ENCODE measurements around the gene CCND2.

The CCND2 gene
- 355 to 397 (median 393) reads per million in 3 donors for total RNA-seq

DNA sequence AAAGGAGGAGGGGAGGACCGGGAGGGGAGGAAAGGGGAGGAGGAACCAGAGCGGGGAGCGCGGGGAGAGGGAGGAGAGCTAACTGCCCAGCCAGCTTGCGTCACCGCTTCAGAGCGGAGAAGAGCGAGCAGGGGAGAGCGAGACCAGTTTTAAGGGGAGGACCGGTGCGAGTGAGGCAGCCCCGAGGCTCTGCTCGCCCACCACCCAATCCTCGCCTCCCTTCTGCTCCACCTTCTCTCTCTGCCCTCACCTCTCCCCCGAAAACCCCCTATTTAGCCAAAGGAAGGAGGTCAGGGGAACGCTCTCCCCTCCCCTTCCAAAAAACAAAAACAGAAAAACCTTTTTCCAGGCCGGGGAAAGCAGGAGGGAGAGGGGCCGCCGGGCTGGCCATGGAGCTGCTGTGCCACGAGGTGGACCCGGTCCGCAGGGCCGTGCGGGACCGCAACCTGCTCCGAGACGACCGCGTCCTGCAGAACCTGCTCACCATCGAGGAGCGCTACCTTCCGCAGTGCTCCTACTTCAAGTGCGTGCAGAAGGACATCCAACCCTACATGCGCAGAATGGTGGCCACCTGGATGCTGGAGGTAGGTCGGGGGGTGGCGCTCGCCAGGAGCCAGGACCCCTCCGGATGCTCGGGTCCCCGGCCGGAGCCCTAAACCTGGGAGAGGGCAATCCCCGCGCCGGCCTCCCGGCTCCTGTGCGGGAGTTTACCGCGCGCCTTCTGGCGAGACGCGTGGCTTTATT is at the start of gene CCND2:
Gene CCND2 (plus strand): TSS at position 111 of the 744 bp plus-strand sequence. CDS start 279 bp downstream, at position 390.
- peaks cover 19% of the 10 kb centered on the region for H3K36me3 ChIP-seq (ENCODE audit: control insufficient read depth, insufficient read depth, low read length)
- H3K4me3 ChIP-seq (ENCODE audit: insufficient read depth, low read depth, low read length, poor library complexity, severe bottlenecking), result peak within 1 kb of the TSS; percentile 87
- peak; percentile 56 to 73 (median 61) for DNase-seq
- H3K27ac ChIP-seq (ENCODE audit: insufficient read depth, low read length, poor library complexity, severe bottlenecking), result peak within 1 kb of the TSS; percentile 97
- no peaks in the 10 kb centered on the region for H3K9me3 ChIP-seq (ENCODE audit: control insufficient read depth, low read length)
- peaks cover 49% of the 10 kb centered on the region for H3K4me1 ChIP-seq (ENCODE audit: control insufficient read depth, insufficient read depth, low read length, poor library complexity, severe bottlenecking)
- no peaks in the 10 kb centered on the region for H3K27me3 ChIP-seq (replicated peaks; ENCODE audit: control insufficient read depth, insufficient read depth, low read length, poor library complexity, severe bottlenecking)

DNA sequence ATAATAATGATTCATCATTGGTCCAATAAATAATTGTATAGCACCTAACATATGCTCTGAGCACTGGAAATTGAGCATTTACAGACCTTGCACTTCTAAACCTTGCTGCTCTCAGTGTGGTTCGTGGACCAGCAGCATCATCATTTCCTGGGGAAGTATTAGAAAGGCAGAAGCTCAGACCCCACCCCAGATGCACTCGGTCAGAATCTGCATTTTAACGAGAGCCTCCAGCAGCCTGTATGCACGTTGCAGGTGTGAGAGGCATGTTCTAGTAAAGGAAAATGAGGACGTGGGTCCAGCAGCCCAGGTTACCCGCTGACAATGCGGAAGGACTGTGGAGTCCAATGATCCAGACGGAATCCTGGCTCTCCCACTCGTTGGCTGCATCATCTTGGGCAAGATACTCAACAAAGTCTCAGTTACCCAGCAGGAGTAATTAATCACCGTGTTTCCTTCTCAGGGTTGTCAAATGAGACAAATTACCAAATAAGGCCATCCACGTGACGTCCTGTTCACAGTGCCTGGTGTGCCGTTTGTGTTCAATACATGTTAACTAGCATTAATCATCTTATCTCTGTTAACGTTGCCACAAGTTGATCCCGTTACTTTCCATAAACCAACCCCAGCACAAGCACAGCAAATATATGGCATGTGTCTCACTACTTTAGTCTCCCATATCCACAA is 49.2 kb upstream of the CCND2 start:
- Histone ChIP-seq H3K27me3 (replicated peaks; ENCODE audit: control insufficient read depth, insufficient read depth, low read length, poor library complexity, severe bottlenecking) (no peaks in the 10 kb centered on the region), H3K36me3 (ENCODE audit: control insufficient read depth, insufficient read depth, low read length) (no peaks in the 10 kb centered on the region), H3K27ac (ENCODE audit: insufficient read depth, low read length, poor library complexity, severe bottlenecking) (no peak overlapping the region), H3K4me1 (ENCODE audit: control insufficient read depth, insufficient read depth, low read length, poor library complexity, severe bottlenecking) (no peaks in the 10 kb centered on the region), H3K9me3 (ENCODE audit: control insufficient read depth, low read length) (no peaks in the 10 kb centered on the region), H3K4me3 (ENCODE audit: insufficient read depth, low read depth, low read length, poor library complexity, severe bottlenecking) (no peak overlapping the region)
- no peak for DNase-seq

DNA sequence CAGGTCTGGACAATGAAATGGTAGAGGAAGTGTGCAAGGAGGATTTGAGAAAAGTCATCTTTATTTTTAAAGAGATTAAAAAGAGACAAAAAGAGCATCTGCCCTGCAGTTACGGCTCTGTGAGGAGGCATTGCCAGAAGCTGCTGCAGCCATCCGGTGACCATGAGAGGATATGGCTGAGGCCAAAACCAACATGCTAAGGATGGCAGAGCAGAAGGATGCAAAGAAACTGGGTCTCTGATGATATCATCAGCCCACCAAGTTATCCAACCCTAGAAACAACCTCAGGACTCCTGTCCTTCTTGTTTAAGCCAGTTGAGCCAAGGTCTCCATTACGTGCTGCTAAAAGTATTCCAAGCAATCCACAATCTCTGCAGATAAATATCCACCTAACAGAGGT is 48.0 kb upstream of the CCND2 start:
- H3K4me3 ChIP-seq (ENCODE audit: insufficient read depth, low read depth, low read length, poor library complexity, severe bottlenecking), result no peak overlapping the region
- no peak for DNase-seq
- no peaks in the 10 kb centered on the region for H3K36me3 ChIP-seq (ENCODE audit: control insufficient read depth, insufficient read depth, low read length)
- no peaks in the 10 kb centered on the region for H3K27me3 ChIP-seq (replicated peaks; ENCODE audit: control insufficient read depth, insufficient read depth, low read length, poor library complexity, severe bottlenecking)
- no peaks in the 10 kb centered on the region for H3K9me3 ChIP-seq (ENCODE audit: control insufficient read depth, low read length)
- H3K27ac ChIP-seq (ENCODE audit: insufficient read depth, low read length, poor library complexity, severe bottlenecking), result no peak overlapping the region
- H3K4me1 ChIP-seq (ENCODE audit: control insufficient read depth, insufficient read depth, low read length, poor library complexity, severe bottlenecking), result no peaks in the 10 kb centered on the region

DNA sequence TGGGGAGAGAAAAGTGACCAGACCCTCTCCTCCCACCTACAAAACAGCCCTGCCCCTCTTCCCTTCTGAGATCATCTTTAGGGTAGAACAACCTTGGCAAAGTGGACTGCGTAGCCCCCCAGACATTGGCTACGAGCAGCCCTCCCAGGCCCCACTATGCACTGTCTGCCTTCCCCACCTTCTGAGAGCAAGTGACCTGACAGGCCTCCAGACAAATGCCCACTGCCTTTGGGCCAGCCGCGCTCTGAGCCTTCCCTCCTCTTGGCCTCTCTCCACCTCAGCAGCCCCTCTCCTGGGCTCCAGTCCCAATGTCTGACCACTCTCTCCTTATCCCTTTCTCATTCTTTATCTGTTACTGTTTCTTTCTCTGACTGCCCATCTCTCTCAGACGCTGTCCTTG is 46.5 kb upstream of the CCND2 start:
- Histone ChIP-seq H3K4me1 (ENCODE audit: control insufficient read depth, insufficient read depth, low read length, poor library complexity, severe bottlenecking) (no peaks in the 10 kb centered on the region), H3K27ac (ENCODE audit: insufficient read depth, low read length, poor library complexity, severe bottlenecking) (no peak overlapping the region), H3K27me3 (replicated peaks; ENCODE audit: control insufficient read depth, insufficient read depth, low read length, poor library complexity, severe bottlenecking) (no peaks in the 10 kb centered on the region), H3K36me3 (ENCODE audit: control insufficient read depth, insufficient read depth, low read length) (no peaks in the 10 kb centered on the region), H3K4me3 (ENCODE audit: insufficient read depth, low read depth, low read length, poor library complexity, severe bottlenecking) (no peak overlapping the region), H3K9me3 (ENCODE audit: control insufficient read depth, low read length) (no peaks in the 10 kb centered on the region)
- DNase-seq, result no peak

DNA sequence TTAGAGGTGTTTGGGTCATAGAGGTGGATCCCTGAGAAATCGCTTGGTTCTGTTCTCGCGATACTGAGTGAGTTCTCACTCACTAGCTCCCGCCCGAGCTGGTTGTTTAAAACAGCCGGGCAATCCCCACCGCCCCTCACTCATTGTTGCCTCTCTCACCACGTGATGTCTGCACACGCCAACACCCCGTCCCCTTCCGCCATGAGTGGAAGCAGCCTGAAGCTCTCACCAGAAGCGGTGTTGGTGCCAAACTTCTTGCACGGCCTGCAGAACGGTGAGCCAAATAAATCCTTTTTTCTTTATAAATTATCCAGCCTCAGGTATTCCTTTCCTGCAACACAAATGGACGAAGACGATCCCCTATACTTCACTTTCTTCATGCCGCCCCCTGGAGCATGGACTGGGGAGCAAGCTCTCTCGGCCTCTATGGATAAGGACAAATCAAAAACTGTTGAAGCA is 45.4 kb upstream of the CCND2 start:
- H3K27me3 ChIP-seq (replicated peaks; ENCODE audit: control insufficient read depth, insufficient read depth, low read length, poor library complexity, severe bottlenecking), result no peaks in the 10 kb centered on the region
- no peaks in the 10 kb centered on the region for H3K4me1 ChIP-seq (ENCODE audit: control insufficient read depth, insufficient read depth, low read length, poor library complexity, severe bottlenecking)
- DNase-seq, result no peak
- no peak overlapping the region for H3K27ac ChIP-seq (ENCODE audit: insufficient read depth, low read length, poor library complexity, severe bottlenecking)
- H3K4me3 ChIP-seq (ENCODE audit: insufficient read depth, low read depth, low read length, poor library complexity, severe bottlenecking), result no peak overlapping the region
- H3K9me3 ChIP-seq (ENCODE audit: control insufficient read depth, low read length), result no peaks in the 10 kb centered on the region
- no peaks in the 10 kb centered on the region for H3K36me3 ChIP-seq (ENCODE audit: control insufficient read depth, insufficient read depth, low read length)

DNA sequence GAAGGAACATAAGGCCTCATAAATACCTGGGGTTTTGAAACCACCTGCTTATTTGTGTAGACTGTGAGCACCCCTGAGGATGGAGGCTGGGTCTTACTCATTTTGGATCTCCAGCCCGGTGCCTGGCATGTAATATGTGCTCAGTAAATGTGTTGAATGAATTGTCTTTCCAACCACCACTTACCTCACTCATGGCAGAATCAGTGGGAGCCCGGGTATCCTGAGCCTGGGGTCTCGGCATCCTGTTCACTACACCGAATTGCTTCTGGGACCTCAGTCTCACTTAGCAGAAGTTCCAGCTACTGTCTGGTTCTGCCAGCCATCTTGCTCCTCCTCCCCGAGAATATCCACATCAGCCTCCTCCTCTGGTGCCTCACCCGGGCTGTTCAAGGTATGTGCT is 43.0 kb upstream of the CCND2 start:
- H3K9me3 ChIP-seq (ENCODE audit: control insufficient read depth, low read length), result no peaks in the 10 kb centered on the region
- H3K4me1 ChIP-seq (ENCODE audit: control insufficient read depth, insufficient read depth, low read length, poor library complexity, severe bottlenecking), result no peaks in the 10 kb centered on the region
- no peak for DNase-seq
- no peak overlapping the region for H3K27ac ChIP-seq (ENCODE audit: insufficient read depth, low read length, poor library complexity, severe bottlenecking)
- H3K27me3 ChIP-seq (replicated peaks; ENCODE audit: control insufficient read depth, insufficient read depth, low read length, poor library complexity, severe bottlenecking), result no peaks in the 10 kb centered on the region
- no peak overlapping the region for H3K4me3 ChIP-seq (ENCODE audit: insufficient read depth, low read depth, low read length, poor library complexity, severe bottlenecking)
- H3K36me3 ChIP-seq (ENCODE audit: control insufficient read depth, insufficient read depth, low read length), result no peaks in the 10 kb centered on the region

DNA sequence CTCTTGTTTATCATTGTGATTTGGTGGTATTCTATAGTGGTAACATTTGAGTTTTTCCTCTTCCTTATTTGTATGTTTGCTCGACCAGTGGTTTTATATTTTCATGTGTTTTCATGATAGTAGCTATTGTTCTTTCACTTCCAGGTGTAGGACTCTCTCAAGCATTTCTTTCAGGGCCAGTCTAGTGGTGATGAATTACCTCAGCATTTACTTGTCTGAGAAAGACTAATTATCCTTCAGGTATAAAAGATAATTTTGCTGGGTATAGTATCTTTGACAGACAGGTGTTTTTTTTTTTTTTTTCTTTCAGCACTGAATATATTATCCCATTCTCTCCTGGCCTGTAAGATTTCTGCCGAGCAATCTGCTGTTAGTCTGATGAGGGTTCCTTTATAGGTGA is 35.0 kb upstream of the CCND2 start:
- H3K4me1 ChIP-seq (ENCODE audit: control insufficient read depth, insufficient read depth, low read length, poor library complexity, severe bottlenecking), result no peaks in the 10 kb centered on the region
- H3K9me3 ChIP-seq (ENCODE audit: control insufficient read depth, low read length), result no peaks in the 10 kb centered on the region
- no peak for DNase-seq
- H3K27me3 ChIP-seq (replicated peaks; ENCODE audit: control insufficient read depth, insufficient read depth, low read length, poor library complexity, severe bottlenecking), result no peaks in the 10 kb centered on the region
- H3K4me3 ChIP-seq (ENCODE audit: insufficient read depth, low read depth, low read length, poor library complexity, severe bottlenecking), result no peak overlapping the region
- no peak overlapping the region for H3K27ac ChIP-seq (ENCODE audit: insufficient read depth, low read length, poor library complexity, severe bottlenecking)
- no peaks in the 10 kb centered on the region for H3K36me3 ChIP-seq (ENCODE audit: control insufficient read depth, insufficient read depth, low read length)

DNA sequence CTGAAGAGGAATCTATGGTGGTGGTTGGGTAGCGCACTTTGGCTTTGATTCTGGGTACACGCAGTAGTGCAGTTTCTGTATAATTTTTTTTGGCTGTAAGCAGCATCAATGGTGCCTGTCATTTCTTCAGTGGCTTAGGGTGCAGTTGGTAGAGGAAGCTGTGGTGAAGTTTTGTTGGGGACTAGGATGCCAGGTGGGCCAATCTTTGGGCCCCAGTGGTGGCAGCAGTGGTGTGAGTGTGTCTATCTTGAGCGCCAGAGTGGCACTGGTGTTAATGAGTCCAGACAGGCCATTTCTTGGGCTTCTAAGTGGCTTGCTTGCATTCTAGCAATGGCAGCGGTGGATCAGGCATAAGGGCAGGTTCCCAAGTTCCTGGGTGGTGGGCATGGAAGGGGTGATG is 33.8 kb upstream of the CCND2 start:
- H3K4me3 ChIP-seq (ENCODE audit: insufficient read depth, low read depth, low read length, poor library complexity, severe bottlenecking), result no peak overlapping the region
- no peak overlapping the region for H3K27ac ChIP-seq (ENCODE audit: insufficient read depth, low read length, poor library complexity, severe bottlenecking)
- H3K9me3 ChIP-seq (ENCODE audit: control insufficient read depth, low read length), result no peaks in the 10 kb centered on the region
- H3K36me3 ChIP-seq (ENCODE audit: control insufficient read depth, insufficient read depth, low read length), result no peaks in the 10 kb centered on the region
- DNase-seq, result no peak
- H3K27me3 ChIP-seq (replicated peaks; ENCODE audit: control insufficient read depth, insufficient read depth, low read length, poor library complexity, severe bottlenecking), result no peaks in the 10 kb centered on the region
- H3K4me1 ChIP-seq (ENCODE audit: control insufficient read depth, insufficient read depth, low read length, poor library complexity, severe bottlenecking), result no peaks in the 10 kb centered on the region

DNA sequence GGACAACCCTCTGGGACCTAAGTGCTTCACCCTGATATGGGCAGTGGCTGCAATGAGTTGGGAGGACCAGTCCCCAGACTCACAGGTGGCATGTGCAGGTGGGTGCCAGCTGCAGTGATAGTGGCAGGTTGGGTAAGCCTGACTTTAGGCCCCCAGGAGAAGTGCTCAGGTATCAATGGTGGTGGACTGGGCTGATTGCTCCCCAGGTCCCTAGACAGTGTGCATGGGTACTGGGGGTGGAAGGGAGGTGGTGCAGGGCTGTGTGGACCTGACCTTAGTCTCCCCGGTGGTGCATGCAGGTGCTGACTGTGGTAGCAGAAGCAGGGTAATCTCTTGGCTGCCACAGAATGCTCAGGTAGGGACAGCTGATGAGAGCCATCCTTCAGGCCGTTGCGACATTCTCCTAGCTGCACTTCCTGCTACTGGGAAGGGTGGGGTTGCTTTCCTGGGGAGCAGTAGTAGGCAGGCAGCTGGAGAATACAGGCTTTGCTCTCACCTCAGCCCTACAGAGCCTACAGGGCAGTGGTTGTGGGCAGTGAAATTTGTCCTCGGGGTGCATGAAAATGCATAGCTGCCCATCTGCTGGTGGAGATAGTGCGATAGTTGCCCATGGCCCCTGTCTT is 33.3 kb upstream of the CCND2 start:
- no peaks in the 10 kb centered on the region for H3K9me3 ChIP-seq (ENCODE audit: control insufficient read depth, low read length)
- H3K4me1 ChIP-seq (ENCODE audit: control insufficient read depth, insufficient read depth, low read length, poor library complexity, severe bottlenecking), result no peaks in the 10 kb centered on the region
- no peaks in the 10 kb centered on the region for H3K36me3 ChIP-seq (ENCODE audit: control insufficient read depth, insufficient read depth, low read length)
- H3K27me3 ChIP-seq (replicated peaks; ENCODE audit: control insufficient read depth, insufficient read depth, low read length, poor library complexity, severe bottlenecking), result no peaks in the 10 kb centered on the region
- no peak for DNase-seq
- no peak overlapping the region for H3K4me3 ChIP-seq (ENCODE audit: insufficient read depth, low read depth, low read length, poor library complexity, severe bottlenecking)
- H3K27ac ChIP-seq (ENCODE audit: insufficient read depth, low read length, poor library complexity, severe bottlenecking), result no peak overlapping the region

DNA sequence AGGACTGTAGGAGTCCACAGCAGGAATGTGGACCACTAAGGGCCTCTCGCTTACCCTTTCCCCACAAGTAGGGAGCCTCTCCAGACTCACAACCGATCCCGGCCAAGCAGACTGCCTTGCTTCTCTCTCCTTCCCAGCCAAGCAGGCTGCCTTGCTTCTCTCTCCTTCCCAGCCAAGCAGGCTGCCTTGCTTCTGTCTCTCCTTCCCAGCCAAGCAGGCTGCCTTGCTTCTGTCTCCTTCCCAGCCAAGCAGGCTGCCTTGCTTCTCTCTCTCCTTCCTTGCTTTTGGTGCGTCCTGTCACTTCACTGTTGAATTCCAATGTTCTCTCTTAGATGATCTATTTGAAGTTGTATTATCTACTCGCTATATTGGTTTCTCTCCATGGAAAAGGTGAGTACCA is 32.6 kb upstream of the CCND2 start:
- Histone ChIP-seq H3K4me1 (ENCODE audit: control insufficient read depth, insufficient read depth, low read length, poor library complexity, severe bottlenecking) (no peaks in the 10 kb centered on the region), H3K36me3 (ENCODE audit: control insufficient read depth, insufficient read depth, low read length) (no peaks in the 10 kb centered on the region)

More for the DNA sequence above, 32.6 kb upstream of the CCND2 start:
- H3K27me3 ChIP-seq (replicated peaks; ENCODE audit: control insufficient read depth, insufficient read depth, low read length, poor library complexity, severe bottlenecking), result no peaks in the 10 kb centered on the region
- no peak for DNase-seq
- H3K9me3 ChIP-seq (ENCODE audit: control insufficient read depth, low read length), result no peaks in the 10 kb centered on the region
- H3K4me3 ChIP-seq (ENCODE audit: insufficient read depth, low read depth, low read length, poor library complexity, severe bottlenecking), result no peak overlapping the region
- no peak overlapping the region for H3K27ac ChIP-seq (ENCODE audit: insufficient read depth, low read length, poor library complexity, severe bottlenecking)
